GM18526 (cell line): ENCODE data around the gene LMO7.

Experiments used
- POLR2A ChIP-seq: IDR thresholded peaks from 3 replicates; pipeline ENCODE4 v1.6.1; 2011; ENCODE audit not compliant: insufficient read length; ENCODE audit errors: extremely low read depth

The LMO7 gene

DNA sequence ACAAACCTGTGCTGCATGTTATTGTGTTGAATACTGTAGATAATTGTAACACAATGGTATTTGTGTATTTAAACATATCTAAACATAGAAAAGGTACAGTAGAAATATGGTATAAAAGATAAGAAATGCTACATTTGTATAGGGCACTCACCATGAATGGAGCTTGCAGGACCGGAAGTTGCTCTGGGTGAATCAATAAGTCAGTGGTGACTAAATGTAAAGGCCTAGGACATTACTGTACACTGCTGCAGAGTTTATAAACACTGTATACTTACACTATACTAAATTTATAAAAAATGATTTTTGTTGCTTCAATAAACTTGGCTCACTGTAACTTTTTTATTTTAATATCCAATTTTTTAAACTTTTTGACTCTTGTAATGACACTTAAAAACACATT, 34.4 kb downstream of the LMO7 start:
- TF ChIP-seq POLR2A = no peak

DNA sequence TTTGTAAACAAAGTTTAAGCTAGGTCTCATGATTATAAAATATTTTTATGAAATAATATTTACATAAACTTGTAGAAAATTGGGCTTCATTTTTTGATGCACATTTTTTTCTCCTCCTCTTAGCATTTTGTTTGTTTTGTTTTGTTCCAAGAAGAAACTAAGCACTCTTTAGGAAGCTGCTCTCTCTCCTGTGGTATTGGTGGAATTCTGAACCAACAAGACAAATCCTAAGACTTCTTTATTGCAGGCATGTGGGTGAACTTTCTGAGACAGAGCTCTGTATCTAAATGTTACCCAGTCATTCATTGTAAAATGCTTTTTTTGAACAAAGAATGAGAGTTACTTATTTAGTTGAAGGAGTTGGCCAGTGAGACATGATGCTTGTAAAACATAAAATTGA, 39.3 kb downstream of the LMO7 start:
- no peak for TF ChIP-seq POLR2A

DNA sequence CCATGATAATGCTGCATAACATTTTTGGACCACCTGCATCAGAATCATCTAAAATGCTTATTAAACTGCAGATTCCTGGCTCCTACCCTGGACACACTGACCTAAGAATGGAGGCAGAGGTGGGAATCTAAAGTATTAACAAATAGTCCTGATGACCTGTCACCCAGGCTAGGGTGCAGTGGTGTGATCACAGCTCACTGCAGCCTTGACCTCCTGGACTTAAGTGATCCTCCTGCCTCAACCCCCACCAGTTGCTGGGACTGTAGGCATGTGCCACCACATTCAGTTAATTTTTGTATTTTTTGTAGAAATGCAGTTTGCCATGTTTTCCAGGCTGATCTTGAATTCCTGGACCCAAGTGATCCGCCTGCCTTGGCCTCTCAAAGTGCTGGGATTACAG, 43.3 kb downstream of the LMO7 start:
- TF ChIP-seq POLR2A = no peak

DNA sequence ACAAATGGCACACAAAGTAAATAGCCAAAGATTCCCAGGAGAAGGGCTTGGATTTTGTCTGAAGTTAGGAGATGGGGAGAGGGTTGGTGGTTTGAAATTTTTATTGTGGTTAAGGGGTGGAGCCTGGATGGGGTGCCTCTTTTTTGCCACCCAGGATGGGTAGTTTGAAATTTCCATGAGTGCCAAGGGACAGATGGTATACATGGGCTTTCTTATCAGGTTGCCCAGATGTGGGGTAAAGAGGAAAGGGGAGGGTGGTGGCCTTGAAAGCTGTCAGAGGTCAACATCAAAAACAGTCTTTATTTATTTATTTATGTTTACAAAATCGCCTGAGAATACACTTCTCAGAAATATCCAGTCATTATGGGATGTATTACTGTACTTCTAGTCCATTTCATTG, 46.2 kb downstream of the LMO7 start:
- no peak for TF ChIP-seq POLR2A

DNA sequence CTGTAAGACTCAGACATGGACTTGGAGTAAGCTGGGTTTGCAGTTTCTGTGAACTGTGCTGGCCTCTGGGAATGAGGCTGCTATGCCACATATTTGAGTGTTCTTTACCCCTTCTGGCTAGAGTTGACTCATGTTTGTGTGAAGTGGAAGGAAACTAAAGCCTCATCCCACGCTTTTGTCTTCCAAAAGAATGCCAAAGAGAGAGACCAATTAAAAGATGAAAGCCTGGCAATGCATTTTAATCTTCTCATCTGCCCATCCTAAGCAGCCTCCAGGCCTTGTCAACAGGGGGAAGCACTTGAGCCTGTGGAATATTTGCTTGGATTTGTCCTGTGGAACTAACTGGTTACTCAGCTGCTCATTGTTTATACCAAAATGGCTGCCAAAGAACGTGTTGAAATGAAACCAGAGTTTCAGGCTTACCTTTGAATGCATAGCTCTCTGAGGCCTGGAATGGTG, 49.1 kb downstream of the LMO7 start:
- TF ChIP-seq POLR2A = no peak

DNA sequence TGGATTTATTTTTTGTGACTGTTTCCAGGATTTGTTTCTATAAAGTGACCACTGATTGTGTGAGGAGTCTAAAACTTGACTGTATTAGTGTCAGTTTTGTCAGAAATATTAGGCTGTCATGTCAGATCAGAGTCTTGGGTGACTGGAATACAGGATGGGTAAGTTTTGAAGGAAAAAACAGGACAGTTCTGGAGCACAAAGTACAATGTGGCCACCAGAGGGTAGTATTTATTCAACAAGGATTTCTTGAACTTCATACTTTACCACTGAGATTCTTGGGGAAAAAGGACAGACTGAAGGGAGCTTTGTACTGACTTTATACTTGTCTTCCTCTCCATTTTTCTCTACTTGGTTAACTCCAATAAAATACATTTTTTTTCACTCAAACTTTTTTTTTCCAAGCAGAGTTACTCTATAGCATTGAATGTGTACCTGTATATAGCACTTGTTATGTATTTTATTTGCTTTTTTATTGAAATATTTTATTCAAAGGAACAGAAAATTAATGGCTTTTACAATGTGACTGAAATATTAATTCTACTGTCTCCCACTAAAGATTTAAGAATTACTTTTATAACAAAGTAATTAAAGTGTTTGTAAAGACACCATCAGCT, 51.1 kb downstream of the LMO7 start:
- no peak for TF ChIP-seq POLR2A

DNA sequence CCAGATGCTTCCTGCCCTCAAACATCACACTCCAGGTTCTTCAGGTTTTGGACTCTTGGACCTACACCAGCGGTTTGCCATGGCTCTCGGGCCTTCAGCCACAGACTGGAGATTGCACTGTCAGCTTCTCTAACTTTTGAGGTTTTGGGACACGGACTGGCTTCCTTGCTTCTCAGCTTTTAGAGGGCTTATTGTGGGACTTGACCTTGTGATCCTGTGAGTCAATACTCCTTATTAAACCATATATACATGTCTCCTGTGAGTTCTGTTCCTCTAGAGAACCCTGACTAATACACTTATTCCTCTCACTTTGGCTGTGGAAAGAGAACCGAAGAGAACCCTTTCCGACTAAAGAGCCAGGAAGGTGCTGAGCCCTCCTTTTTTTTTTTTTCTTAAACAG, 53.6 kb downstream of the LMO7 start:
- TF ChIP-seq POLR2A = no peak

DNA sequence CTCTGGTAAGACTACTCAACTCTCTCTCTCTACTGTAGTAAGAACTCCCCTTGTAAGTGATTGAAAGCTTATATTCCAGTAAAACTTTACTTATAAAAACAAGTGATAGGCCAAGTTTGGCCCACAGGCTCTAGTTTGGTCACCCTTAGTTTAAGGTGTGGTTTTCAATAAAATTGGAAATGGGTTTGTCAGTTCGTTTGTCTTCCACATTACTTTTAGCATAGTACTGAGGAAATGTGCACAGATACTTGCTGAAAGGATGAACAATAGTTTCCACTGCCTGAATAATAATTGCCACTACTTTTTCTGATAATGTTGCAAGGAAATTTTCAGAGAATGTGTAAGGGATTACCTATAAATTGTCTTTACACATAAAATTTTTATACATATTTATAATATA, 54.5 kb downstream of the LMO7 start:
- TF ChIP-seq POLR2A = no peak

DNA sequence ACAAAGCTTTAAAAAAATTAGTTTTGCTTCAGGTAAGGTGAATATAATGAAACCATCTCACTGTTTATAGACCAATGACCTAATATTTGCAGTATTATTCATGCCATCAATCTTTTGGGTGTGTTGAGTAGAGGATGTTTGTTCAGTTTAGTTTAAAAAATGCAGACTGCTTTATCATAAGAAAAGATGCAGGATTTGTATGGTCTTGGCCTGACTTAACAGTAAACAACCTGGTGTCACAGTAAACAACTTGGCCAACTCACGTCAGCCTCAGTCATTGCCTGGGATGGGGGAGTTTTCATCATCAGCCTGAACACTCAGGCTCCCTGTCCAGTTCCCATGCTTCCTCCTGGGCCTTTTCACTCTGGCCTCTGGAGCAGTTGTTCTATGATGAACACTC, 55.1 kb downstream of the LMO7 start:
- TF ChIP-seq POLR2A = no peak

DNA sequence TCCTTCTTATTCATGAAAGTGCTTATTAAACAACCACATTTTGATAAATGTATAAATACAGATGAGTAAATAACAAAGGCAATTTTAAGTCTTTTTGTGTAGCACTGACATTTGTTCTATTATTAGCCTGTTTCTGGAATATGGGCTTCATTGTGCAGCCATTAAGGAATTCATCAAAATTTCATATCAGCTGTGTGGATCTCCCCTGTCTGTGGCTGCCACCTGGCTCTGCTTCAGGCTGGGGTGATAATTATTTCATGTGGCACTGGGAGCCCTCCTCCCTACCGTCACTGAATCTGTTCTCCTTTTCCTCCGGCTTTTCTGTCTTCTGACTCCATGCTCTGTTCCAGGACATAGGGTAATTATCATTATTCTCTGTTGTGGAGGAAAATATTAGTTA, 57.1 kb downstream of the LMO7 start:
- TF ChIP-seq POLR2A = no peak

DNA sequence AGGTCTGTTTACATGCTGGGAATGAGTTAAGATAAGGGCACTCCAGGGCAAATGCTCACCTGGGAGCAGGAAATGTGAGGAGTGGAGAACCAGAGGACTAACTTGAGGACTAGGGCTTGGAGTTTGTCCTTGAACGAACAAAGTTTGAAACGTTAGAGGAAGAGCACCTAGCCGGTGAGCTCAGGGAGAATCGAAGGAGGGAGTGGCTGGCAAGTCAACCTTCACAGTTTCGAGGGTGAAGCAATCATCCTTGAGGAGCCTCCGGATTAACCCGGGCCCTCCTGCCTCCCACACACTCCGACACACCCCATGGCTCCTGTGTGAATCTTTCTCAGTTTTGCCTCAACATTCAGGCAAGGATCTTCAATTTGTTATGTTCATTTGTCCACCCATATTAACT, 58.6 kb downstream of the LMO7 start:
- TF ChIP-seq POLR2A = no peak

DNA sequence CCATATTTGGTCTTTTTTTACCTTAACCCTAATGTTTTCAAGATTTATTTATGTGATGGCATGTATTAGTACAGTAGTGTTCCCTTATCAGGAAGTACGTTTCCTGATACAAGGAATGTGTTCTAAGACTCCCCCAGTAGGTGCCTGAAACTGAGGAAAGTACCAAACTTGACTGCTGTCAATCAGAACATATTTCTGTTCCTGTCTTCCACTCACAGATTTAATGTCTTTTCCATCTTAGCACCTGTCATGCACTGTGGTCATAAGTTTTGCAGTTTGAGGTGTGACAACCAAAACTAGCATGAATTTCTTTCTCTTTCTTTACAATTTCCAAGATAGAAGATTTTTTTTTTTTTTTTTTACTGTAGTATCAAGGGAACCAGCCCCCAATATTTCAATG, 62.9 kb downstream of the LMO7 start:
- no peak for TF ChIP-seq POLR2A

DNA sequence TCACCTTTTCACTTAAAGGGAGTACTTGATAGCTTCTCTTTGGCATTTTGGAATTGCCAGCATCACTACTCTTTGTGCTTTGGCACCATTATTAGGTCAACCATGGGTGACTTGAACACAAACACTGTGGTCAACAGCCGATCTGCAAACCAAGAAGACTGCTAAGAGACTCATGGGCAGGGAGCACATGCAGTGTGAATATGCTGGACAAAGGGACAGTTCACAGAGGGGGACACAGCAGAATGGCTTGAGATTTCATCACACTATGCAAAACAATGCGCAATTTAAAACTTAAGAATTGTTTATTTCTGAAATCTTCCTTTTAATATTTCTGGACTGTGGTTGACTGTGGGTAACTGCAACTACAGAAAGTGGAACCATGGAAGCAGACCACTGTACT, 64.4 kb downstream of the LMO7 start:
- TF ChIP-seq POLR2A = no peak

DNA sequence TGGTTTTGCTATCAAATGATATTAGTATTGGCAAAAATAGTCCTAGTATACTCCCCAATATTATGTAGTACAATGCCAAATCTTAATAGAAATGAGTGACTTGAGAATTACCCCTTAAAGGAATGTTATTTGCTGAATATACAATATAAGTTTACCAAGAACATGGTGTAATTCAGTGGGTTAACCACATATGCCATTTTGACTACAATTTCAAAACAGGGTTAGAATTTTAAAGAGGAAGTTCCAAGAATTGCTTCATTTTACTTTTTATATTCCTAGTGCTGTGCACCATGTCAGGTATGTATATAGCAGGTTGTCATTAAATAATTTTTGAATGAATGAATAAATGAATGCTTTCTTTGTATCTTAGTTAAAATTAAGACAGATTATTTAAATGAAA, 66.3 kb downstream of the LMO7 start:
- TF ChIP-seq POLR2A = no peak

DNA sequence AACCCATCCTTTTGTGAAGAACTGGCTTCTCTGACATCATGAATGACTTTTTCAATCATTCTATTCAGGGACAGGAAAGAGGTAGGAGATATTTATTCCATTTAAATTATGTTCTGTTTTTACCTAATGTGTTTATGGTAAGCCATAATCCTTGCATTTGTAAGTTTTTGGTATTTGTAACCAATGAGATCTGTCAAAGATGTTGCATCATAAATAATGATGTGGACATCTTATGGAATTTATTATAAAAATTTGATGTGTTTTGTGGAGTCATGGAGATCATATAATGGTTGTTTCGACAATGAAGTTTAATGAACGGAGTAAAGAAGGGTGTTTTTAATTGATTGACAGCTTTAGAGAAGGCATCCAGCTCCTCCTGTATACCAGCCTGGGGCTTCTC, 67.6 kb downstream of the LMO7 start:
- TF ChIP-seq POLR2A = no peak

DNA sequence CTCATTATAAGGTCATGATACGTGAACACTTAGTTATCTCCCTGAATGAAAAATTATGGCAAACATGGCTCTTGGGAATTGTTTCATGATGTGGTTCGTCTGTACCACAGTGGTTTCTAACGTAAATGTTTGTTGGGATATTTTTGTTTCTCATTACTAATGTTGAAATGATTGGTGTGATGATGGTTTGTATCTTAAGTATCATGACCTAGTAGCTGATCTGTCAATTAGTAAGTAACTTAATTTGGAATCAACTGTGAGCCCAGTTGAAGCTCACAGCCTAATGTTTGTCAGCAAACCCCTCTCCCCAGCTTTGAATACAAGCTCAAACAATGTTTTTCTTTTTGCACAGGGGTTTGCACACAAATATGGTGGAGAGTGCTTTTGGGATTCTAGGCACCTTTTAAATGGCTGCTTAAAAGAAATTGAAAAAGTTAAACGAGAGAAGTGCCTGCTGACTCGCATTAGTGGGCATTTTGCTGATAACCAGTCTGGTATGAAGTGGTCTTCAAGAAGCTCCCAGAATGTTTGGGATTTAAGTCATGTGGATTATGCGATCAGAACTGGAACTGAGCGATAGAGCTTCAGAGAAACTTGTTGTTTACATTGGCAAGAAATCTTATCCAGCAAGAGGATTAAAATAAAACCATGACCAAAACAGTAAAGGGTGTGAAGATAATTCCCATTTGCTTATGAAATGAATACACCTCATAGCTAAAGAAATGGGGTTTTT, 68.2 kb downstream of the LMO7 start:
- no peak for TF ChIP-seq POLR2A

DNA sequence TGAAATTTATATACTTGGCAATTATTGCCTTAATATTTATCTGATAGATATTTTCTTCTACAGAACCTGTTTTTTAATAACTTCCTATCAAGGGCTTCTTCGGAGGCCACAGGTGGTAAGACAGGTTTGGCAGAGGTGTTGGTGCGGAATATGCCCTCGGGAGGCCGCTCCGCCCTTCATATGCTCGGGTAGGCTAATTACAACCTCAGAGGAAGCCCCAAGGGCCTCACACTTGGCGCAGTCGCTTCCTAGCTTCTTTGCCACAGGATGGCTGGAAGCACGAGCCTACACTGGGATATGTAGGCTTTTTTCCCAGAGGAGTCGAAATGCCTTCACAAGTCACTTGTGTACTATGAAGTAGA, 68.8 kb downstream of the LMO7 start:
- TF ChIP-seq POLR2A = no peak
